K562 (cell line): ENCODE results near the gene NMT1. TPM values are rescaled to one million over a fixed set of nuclear protein-coding genes. Genes with fewer than 3 reads are reported as not detected.

Source experiments
- CCAR2 ChIP-seq: fragments of 200-400 bp; formaldehyde crosslinking; IDR thresholded peaks from 2 replicates; pipeline ENCODE4 v1.6.1; 2017; ENCODE audit warnings: mild to moderate bottlenecking, low read depth, low read length
- CEBPZ ChIP-seq: fragments of 150-350 bp; IDR thresholded peaks from 2 replicates; pipeline ENCODE4 v1.6.1; 2014; ENCODE audit warnings: low read depth, mild to moderate bottlenecking, low read length, borderline replicate concordance
- CREB5 ChIP-seq: fragments of 250-450 bp; sonication (Bioruptor Pico); IDR thresholded peaks from 2 replicates; pipeline ENCODE4 v1.5.0; 2020; ENCODE audit warnings: mild to moderate bottlenecking
- EP400 ChIP-seq: fragments of 450-650 bp; IDR thresholded peaks from 2 replicates; pipeline ENCODE4 v1.6.1; 2017; ENCODE audit warnings: antibody characterized with exemption, mild to moderate bottlenecking, moderate library complexity
- GABPA ChIP-seq: fragments of 200-800 bp; sonication (Bioruptor generic); conservative IDR thresholded peaks from 2 replicates; pipeline ENCODE4 v1.6.1; 2016; ENCODE audit warnings: low read depth, missing genetic modification characterization, missing compliant biosample characterization
- PRPF4 ChIP-seq: fragments of 200-400 bp; formaldehyde crosslinking; IDR thresholded peaks from one replicate; pipeline ENCODE4 v1.6.1; 2017; ENCODE audit warnings: low read length, low read depth, mild to moderate bottlenecking; ENCODE audit not compliant: insufficient read depth, poor library complexity, severe bottlenecking
- PTRF ChIP-seq: fragments of 450-650 bp; IDR thresholded peaks from 2 replicates; pipeline ENCODE4 v1.6.1; 2016; ENCODE audit warnings: mild to moderate bottlenecking, missing genetic modification characterization, missing compliant biosample characterization
- PYGO2 ChIP-seq: fragments of 450-650 bp; IDR thresholded peaks from 2 replicates; pipeline ENCODE4 v1.6.1; 2016; ENCODE audit warnings: mild to moderate bottlenecking, missing genetic modification characterization, moderate library complexity, missing compliant biosample characterization
- RREB1 ChIP-seq: fragments of 250-450 bp; sonication (Bioruptor Pico); IDR thresholded peaks from 2 replicates; pipeline ENCODE4 v1.4.0; 2020
- SIX5 ChIP-seq, 2 experiments: IDR thresholded peaks; 2 replicates each; pipeline ENCODE4 v1.6.1; 2011; ENCODE audit warnings: low read length in 2 of 2, borderline replicate concordance in 1 of 2, low read depth in 1 of 2, mild to moderate bottlenecking in 1 of 2, moderate library complexity in 1 of 2; ENCODE audit not compliant: insufficient read depth in 1 of 2
- SRSF7 ChIP-seq: fragments of 200-400 bp; formaldehyde crosslinking; optimal IDR thresholded peaks from 2 replicates; pipeline ENCODE3; 2017; ENCODE audit warnings: mild to moderate bottlenecking, low read depth, low read length
- U2AF2 ChIP-seq: fragments of 200-400 bp; formaldehyde crosslinking; optimal IDR thresholded peaks from 2 replicates; pipeline ENCODE3; 2017; ENCODE audit warnings: low read depth, mild to moderate bottlenecking, low read length
- ZNF224 ChIP-seq: sonication (generic); formaldehyde crosslinking; IDR thresholded peaks from 2 replicates; pipeline ENCODE4 v1.8.0; 2022; ENCODE audit warnings: mild to moderate bottlenecking, missing genetic modification reagents
- ZNF239 ChIP-seq: fragments of 250-450 bp; sonication (Bioruptor Pico); IDR thresholded peaks from 2 replicates; pipeline ENCODE4 v1.4.0; 2020; ENCODE audit warnings: mild to moderate bottlenecking
- polyA plus RNA-seq, 8 experiments: library from polyadenylated mRNA; depleted of rRNA in 4 of 8; stranded (reverse) in 5 of 8; unstranded in 3 of 8; fragments of >200 nt; fragmentation: Nextera tagmentation in 2 of 8; fragmentation: Illumina TruSeq in 1 of 8; extraction: Ambion mirVana in 2 of 8; extraction: Trizol in 1 of 8; gene quantifications; 2 replicates each; pipeline versions ENCODE4 v1.2.1 to v1.2.3, GENCODE V29; 2011 to 2014; ENCODE audit warnings: inconsistent platforms in 1 of 8, missing spikeins in 1 of 8
- total RNA-seq, 7 experiments: library from RNA; depleted of rRNA in 6 of 7; stranded (reverse); fragments of >200 nt in 6 of 7; fragmentation: Illumina TruSeq in 2 of 7; extraction: Trizol in 2 of 7; gene quantifications; 2 replicates each; pipeline versions ENCODE4 v1.2.1 to v1.2.3, GENCODE V29; 2011 to 2021; ENCODE audit warnings: low replicate concordance in 1 of 7

Gene NMT1
- total and polyA plus RNA-seq, 9 of the 15 experiments (the other 6 are each of a cell fraction or from before 2014, with no cell fraction given): 86.7 to 569 (median 213) TPM

- no peak for TF ChIP-seq SIX5 (IDR thresholded peaks at IDR 0.05; ENCODE audit: borderline replicate concordance in 1 of 2, insufficient read depth in 1 of 2, low read depth in 1 of 2, low read length in 2 of 2)
- TF ChIP-seq PRPF4: peak; percentile 34
- no peak; the same call in 1 of the 2 replicates for TF ChIP-seq EP400
- TF ChIP-seq ZNF239 (CRISPR knock-in tag): no peak
- no peak for TF ChIP-seq GABPA
- TF ChIP-seq CCAR2: no peak
- TF ChIP-seq U2AF2: no peak
- no peak for TF ChIP-seq ZNF224 (CRISPR knock-in tag)
- no peak for TF ChIP-seq SRSF7
- TF ChIP-seq CEBPZ: no peak
- TF ChIP-seq CREB5 (CRISPR knock-in tag): no peak
- TF ChIP-seq RREB1: peak; percentile 29; the same call in 1 of the 2 replicates
- TF ChIP-seq PYGO2 (tag): no peak
- TF ChIP-seq PTRF (tag): no peak
Observed at GRCh38 chr17:45149669-45150664, 88.8 kb downstream of the NMT1 start (continued).
